RCC 7860 (cell line): ENCODE measurements around the gene THEMIS.
A peak's percentile ranks its signal among the peaks of the same experiment; 100 is the strongest.
"Not testable (repeated sequence)": the region's sequence is repeated elsewhere in the genome, so short reads cannot be mapped to it uniquely, and the experiment has no call there.

Source experiments
- DNase-seq: peaks from one replicate; pipeline ENCODE4 v3.0.0-alpha.2; 2015; ENCODE audit warnings: low spot score
- FAIRE-seq: peaks from 2 replicates; lab custom pipeline; 2012; peaks lifted over from hg19 to GRCh38; lab: Jason Lieb, UNC

THEMIS gene

DNA sequence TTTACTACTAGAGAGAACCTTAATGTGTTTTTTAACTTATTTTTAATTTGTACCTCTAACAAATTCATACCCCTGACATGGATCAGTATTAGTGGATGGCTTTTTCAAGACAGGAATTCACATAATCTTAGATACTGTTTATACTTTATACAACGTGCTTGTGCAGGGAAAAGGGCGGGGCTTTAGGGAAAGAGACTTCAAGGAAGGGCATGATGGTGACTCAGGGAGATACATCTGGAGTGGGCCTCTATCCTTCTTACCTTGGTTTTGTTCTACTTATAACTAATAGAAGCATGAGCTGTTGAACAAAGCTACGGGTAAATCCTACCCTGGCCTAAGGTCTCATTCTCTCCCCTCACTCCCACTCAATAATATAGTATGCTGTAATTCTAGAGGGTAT, 163.1 kb downstream of the THEMIS start:
- no peak for FAIRE-seq

DNA sequence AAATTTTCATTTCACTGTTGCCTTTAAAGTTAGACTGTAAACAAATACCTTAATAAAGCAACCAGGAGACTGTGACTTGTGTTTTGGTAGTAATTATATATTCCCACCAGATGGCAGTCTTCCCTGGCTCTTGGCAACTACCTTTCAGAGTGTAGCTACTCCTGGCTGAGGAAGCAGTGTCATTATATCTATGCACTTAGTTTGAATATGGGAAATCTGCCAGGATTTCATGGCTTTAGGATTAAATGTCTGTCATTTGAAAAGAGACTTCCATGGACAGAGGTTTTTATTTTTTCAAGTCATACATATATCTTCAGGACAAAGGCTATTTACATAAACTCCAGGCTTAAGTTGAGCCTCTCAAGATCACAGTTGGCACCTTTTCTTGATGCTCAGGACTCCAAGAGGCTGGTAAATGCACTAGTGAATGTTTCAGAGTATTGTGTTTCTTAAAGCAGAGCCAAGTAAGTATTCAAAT, 163.8 kb downstream of the THEMIS start:
- FAIRE-seq: peak; percentile 46
- peak; percentile 39 for DNase-seq

More for the DNA sequence above, 163.1 kb downstream of the THEMIS start:
- no peak for DNase-seq

DNA sequence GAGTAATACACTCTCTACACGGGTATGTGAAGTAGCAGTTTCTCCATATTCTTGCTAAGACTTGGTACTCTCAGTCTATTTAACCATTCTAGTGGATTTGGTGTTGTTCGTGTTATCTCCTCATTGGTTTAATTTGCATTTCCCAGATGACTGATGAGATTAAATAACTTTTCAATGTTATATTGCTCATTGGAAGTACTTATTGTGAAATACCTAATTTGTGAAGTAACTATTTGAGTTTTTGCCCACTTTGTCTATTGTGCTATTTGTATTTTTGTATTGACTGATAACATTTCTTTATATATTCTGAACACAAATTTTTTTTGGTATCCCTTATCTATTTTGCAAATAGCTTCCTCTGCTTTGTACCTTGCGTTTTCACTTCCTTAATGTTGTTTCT, 167.9 kb downstream of the THEMIS start:
- FAIRE-seq (no peak), DNase-seq (no peak)

DNA sequence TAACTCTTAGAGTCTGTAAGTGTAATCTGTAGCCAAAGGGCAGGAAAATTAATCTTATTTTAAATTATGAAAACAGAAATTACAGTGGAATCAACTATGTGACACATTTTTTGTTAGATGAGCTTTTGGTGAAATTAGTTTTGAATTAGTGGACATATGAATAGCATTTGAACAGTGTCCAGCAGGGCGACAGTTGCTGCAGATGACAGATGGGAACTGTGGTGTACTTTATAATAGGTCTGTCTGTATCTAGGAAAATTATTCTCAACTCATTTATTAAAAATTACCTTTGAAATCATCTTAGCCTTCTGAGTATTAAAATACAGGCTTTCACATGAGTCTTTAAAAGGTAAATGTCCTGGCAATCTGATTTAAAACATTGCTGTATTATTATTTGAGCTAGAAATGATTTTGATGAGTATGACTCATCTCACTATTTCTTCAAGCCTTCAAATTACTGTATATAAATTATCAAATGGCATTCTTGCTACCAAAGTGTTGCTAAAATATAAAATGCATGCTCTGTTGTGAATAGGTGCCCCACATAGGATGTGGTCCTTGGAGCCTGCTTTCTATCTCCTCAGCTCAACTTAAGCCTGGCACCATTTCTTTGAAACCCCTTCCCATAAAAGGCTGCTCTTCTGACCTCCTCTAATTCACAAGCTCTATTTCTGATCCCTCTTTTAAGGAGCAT, 173.5 kb downstream of the THEMIS start:
- DNase-seq: no peak
- FAIRE-seq: no peak

DNA sequence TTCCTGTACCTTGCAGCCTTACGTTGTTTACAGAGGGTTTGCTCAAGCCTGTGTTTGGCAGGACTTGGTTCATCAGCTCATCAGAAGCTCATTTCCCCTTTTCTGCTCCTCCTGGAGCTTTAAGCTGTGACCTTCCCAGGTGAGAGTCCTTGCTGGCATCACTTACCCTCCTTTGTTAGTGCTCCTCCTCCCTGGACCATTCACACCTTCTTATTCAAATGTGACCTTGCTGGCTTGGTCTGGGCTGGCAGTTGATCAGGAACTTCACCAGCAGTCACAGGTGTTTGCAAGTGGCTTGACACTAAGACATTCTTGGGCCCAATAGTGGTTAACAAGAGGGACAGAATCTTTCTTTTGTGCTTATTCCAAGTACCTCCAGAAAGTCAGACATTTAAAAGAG, 175.0 kb downstream of the THEMIS start:
- FAIRE-seq (no peak), DNase-seq (no peak)

DNA sequence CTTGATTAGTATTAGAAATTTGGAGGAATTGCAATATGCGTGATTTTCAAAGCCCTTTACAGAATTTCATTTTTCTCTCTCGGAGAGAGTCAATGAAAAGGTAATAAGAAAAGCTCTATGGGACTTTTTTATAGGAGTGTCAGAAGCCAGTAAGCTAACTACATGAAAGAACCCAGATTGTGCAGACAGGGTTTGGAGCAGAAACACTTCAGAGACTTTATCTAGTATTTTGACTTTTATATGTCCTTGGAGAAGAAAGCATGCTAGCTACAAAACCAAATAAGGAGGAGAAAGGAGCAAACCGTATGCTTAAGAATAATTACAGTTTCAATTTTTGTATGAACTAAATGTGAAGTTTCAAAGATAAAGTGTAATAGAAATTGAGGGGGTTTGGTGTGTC, 182.2 kb downstream of the THEMIS start:
- DNase-seq: no peak
- no peak for FAIRE-seq

DNA sequence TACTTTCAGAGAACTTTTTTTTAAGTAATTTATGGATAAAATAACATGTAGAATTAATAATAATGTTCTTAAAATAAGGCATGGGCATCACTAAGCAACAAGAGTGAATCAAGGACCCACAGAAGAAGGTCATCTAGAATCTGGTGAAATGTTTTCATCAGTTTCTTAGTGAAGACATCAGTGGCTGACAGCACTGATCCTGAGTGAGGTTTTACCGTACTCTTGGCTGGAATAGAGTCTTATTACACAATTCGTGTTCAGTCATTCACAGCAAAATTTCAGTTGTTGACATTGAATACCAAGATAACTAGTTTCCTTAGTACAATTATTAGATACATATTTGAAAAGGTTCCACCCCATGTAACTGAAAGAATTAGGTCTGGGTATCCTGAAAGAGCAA, 183.5 kb downstream of the THEMIS start:
- FAIRE-seq: no peak
- DNase-seq: no peak

DNA sequence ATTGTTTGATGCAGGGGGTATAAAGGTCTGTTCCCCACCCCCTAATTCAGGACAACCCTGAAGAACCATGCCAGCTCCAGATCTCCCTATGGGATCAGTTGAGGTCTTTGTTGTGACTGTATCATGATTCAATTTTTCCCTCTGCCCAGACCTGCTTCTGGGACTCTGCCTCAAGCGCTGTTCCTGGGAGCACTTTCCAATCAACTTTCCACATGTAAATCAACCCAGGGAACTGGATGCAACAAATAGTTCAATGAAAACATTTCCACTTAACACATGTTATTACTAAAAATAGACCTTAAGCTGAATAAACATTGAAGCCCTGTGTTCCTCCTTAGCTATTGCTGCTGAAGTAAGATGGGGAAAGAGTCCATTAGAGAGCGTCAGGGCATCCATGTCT, 184.4 kb downstream of the THEMIS start:
- no peak for FAIRE-seq
- no peak for DNase-seq

DNA sequence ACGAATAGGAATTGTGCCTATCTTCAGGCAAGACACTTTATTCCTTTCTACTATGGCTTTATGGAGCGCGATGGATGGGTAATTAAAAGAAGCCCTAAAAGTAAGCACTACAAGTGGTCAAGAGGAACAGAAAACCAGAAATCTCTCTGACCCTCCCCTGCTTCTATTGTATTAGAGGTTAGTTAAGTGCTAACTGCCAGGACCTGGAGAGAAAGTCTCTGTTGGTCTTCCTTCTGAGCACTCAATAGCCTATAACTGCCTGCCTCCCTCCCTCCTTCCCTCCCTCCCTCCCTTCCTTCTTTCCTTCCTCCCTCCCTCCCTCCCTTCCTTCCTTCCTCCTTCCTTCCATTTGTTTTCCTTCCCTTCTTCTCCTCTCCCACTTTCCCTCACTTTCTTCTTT, 190.2 kb downstream of the THEMIS start:
- DNase-seq (no peak), FAIRE-seq (no peak)

DNA sequence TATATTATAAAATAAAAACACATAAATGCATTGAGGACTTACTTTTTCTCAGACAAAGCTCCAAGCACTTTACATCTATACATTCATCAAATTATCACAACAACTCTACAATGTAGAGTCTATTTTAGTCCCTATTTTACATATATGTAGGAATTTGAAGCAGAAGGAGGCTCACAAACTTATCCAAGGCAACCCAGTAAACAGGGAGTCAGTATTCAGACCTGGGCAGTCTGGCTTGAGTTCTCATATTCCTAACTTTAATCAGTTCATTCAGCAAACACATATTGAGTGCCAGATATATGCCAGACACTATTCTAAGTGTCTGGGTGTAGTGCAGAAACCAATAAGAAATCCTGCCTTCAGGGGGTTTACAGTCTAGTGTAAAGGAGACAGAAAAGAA, 194.6 kb downstream of the THEMIS start:
- DNase-seq (no peak), FAIRE-seq (no peak)

DNA sequence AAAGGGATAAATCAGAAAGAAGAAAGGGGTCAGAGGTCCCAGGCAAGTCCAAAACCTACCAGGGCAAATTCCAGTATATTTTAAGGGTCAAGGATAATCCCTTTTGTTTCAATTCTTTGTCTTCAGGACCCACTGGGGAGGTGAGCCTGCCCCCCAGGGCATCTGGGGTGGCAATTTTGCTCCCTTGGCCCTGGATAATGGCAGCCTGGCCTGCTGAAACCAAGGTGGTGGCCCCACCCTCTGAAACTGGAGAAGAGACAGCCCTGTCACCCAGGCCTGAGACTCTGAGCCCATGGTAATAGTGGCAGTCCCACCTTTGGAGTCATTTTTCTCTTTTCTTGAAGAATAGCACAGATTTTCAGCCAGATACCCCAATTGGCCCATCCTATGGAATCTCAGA, 205.8 kb downstream of the THEMIS start:
- DNase-seq (no peak), FAIRE-seq (no peak)

DNA sequence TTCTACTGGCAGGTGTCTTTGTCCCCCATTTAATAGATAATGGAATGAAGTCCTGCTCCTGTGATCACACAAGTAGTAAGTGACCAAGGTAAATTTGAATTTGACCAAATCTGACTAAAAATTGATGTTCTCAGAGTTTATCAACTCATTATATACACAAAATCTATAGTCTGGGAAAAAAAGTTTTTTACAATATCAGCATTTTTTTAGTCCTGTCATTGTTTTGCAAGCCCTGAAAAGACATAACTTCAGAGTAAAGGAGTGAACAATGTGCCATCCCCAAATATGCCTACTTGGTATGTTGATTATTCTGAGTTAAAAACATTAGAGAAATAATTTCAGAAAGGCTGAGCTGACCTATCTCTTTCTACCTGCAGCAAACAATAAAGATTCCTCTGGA, 209.7 kb downstream of the THEMIS start:
- no peak for FAIRE-seq

DNA sequence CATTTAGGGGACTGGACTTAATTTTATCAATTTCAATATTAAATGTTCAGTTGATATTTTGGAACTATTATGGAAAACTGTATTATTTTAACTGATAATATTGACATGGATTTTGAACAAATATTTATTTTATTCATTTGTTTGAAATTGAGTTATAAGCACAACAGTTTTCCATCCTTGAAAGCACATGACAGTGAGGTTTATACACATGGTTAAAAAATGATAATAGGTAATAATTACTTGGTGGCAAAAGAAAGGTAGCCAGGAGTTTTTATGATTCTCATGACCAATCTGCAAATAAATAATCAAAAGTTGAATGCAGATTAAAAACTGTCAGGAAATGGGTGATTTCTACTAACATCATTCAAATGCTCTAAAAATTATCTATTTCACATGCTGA, 210.3 kb downstream of the THEMIS start:
- DNase-seq (no peak), FAIRE-seq (no peak)

More for the DNA sequence above, 209.7 kb downstream of the THEMIS start:
- no peak for DNase-seq

DNA sequence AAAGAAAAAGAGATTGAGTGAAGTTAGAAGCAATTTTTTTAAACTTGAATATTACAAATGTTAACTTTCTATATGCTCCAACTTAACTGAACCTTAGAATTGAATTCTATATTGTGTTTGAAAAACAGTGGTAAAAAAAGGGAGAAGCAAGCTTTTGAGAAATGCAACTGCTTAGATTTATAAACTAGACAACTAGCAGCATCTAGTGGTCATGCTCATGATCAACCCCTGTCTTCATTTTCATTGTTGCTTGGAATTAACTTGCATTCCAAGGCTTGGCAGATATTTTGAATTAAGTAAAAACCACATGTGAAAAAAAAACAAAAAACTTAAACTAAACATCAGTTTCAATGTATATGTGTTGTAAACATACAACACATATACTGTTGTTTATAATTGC, 210.8 kb downstream of the THEMIS start:
- DNase-seq (no peak), FAIRE-seq (no peak)

DNA sequence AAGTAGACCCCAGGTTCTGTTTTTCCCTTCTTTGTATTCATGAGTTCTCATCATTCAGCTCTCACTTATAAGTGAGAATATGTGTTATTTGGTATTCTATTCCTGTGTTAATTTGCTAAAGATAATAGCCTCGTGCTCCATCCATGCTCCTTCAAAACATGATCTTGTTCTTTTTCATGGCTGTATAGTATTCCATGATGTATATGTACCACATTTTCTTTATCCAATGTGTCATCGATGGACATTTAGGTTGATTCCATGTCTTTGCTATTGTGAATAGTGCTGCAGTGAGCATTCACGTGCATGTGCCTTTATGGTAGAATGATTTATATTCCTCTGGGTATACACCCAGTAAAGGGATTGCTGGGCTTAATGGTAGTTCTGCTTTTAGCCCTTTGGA, 213.4 kb downstream of the THEMIS start:
- FAIRE-seq, DNase-seq: not testable (repeated sequence)

DNA sequence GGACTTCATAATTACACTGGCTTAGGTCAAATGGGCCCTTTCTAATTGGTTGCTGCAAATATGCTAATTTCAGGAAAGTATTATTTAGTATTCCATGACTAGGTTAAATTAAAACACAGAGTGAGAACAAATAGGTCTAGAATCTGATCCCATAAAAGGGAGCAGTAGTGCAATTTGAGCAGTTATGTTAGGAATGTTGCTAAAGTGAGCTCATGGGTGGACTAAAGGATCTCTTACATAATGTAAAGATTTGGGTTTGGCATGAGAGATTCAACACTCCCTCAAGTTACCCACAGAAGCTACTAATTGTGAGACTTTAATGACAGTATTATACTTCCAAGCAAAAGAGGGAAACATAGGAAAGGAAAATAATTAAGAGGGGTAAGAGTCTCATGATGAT, 214.8 kb downstream of the THEMIS start:
- no peak for FAIRE-seq

DNA sequence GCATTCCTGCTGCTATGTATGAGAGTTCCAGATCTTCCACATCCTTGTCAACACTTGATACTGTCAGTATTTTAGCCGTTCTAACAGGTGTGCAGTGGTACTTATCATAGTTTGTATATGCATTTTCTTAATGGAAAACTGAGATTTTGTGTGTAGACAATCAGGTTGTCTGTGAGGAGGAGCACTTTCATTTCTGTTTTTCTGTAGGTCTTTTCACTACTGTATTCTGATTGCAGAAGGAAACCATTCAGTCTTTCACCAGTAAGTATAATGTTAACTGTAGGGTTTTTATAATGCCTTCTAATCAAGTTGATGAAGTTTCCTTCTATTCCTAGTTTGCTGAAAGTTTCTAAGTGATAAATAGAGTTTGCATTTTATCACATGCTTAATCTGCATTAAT, 216.4 kb downstream of the THEMIS start:
- DNase-seq (no peak), FAIRE-seq (no peak)

More for the DNA sequence above, 214.8 kb downstream of the THEMIS start:
- no peak for DNase-seq
